ENCODE measurements around the gene TXLNG.

The TXLNG gene

DNA sequence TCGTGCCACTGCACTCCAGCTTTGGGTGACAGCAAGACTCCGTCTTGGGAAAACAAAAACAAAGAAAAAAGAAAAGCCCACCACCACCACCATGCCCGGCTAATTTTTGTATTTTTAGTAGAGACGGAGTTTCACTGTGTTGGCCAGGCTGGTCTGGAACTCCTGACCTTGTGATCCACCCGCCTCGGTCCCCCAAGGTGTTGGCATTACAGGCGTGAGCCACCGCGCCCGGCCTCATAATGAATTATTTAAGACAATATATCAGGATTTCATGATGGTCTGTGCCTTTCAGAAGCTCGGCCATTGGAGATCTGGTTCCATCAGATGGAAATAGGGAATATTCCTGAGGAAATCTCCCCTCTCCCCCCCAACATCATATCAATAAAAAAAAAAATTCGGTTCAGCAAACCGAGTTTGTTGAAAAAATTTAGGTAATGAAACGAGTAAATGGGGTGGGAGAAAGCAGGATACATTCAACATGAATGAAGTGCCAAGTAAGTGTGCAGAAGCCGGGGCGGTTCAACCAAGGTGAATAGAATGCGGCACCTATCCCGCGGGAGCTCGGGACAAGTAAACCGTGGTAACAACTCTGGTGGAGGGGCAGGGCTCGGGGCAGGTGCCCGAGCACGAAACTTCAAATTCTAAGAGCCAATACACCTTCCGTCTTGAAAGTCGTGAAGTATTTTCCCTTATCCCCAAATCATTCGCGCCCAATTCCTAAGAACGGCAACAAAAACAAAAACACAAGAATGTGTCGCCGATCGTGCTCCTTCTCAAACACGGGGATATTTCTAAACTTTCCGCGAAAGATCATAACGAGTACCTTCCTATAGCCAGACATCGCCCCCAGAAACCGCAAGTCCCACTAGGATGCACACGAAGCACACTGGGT, 773 bp upstream of the TXLNG start:
- no peak for DNase-seq

DNA sequence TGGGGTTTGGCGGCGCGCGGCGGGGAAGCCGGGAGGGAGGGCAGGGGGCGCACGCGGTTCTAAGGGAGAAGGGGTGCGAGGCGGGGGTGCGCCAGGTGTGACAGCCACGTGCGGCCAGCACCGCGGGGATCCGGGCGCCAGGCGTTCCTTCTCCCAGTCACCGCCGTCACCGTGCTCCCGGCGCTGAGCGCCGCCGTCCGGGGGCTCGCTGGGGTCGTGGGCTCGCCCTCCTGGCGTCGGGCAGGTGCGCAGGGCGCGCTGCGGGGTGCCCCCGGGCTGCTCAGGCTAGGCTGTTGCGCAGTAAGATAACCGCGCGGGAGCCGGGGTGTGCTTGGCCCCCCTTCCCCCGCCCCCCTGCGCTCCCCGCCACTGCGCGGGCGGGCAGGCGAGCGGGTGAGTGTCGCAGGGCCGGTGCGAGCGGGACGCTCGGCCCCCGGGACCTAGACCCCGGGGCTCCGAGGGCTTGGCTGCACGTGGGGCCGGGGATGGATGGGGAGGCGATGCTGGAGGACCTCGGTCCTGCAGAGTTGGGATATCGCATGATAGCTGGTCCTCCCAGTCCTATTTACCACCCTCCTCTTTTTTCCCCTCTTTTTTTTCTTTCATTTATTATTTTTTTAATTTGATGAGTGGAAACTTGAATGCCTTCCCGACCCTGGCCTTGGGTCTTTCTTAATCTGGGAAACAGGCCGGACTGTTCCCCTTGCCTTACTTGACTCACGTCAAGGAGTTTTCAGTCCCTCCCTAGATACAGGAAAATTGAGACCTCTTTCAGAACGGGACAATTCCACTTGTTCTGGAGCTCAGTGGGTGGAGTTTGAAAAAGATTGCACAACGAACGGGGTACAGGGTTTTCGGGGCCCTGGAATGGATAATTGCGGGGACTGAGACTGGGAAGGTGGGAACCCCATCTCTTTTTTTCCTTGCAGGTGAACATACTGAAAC, 797 bp downstream of the TXLNG start:
- DNase-seq = no peak

DNA sequence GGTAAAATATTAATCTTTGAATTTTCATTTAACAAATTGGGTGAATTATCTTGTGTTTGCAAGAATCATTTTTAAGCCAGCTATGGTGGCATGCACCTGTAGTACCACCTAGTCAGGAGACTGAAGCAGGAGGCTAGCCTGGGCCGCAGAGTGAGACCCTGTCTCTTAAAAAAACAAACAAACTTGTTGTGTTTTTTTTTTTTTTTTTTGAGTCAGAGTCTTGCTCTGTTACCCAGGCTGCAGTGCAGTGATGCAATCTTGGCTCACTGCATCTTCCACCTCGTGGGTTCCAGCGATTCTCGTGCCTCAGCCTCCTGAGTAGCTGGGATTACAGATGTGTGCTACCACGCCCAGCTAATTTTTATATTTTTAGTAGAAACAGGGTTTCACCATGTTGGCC, 2.2 kb downstream of the TXLNG start:
- no peak for DNase-seq

DNA sequence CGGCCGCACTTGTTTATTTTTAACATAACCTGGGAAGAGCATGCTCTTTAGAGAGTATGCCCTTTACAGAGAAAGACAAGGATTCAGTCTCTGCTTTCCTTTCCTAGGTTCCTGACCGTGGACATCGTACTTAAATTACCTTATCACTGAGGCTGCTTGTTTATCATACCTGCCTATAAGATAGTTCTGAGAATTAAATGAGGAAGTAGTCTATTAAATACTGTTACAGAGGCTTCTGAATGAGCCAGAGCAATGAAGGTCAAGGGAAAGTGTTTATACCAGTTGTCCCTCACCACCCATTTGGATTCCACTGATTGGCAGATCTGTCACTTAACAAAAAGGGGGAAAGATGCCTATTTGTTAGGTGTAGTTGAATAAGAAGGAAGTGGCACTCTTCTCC, 10.0 kb downstream of the TXLNG start:
- DNase-seq = no peak

DNA sequence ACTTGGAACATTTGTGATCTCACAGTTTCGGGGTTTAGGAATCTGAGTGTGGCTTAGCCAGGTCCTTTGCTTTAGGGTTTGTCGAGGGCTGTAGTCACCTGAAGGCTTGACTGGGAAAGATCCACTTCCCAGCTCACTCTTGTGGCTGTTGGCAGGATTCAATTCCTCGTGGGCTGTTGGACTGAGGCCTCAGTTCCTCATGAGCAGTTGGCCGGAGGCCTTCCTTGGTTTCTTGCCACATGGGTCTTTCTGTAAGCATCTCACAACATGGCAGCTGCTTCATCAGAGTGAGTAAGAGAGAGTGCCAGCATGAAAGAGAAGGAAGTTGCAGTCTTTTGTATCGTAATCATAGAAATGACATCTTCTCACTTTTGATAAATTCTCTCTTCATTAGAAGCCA, 11.1 kb downstream of the TXLNG start:
- no peak for DNase-seq

DNA sequence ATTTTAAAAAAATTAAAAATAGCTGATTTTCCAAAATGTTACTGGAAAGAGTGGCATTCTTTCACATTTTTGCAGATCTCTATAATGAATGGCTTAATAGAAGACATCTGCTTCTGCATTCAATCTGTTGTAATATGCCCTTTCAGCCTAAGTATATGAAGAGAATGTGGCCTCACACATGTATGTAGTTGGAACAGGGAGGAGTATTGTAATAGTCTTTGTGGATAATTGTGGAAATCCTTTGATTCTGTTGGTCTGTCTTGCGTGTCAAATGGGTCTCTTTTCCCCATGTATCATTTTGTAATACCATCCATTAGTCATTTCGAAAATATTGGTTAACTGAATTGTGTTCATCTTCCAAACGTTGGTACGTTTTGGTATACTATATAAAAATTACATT, 11.6 kb downstream of the TXLNG start:
- no peak for DNase-seq

DNA sequence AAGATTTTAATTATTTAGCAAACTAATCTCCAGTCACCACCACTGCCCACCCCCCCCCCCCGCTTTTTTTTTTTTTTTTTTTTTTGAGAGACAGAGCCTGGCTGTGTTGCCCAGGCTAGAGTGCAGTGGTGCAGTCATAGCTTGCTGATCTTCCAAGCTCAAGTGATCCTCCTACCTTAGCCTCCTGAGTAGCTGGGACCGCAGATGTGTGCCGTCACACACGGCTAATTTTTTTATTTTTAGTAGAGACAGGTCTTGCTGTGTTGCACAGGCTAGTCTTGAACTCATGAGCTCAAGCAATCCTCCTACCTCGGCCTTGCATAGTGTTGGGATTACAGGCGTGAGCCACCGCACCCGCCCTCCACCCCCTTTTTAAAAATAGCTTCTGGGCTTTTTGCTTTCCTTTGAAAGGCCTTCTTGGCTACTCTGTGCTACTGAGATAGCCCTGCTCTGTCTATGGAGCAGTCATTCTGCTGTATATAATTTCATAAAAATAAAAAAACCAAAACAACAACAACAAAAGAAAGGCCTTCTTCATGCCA, 18.7 kb downstream of the TXLNG start:
- DNase-seq = no peak

DNA sequence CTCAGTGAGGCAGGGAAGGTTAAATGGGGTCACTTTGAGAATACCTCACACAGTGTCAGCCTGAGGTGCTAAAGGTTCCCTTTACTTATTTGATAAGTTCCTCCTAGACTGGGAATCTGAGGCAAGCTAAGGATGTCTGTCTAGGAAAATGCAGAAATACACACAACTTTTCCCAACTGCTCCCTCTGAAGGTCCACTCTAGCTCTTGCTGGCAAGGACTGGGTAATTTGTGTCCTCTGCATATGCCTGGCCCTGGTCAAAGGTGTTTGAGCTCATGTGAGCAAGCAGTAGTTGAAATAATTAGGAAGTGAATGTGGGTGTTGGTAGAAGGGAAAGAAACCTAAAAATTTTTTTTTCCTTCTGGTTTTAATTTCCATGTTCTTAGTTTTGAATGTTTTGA, 21.3 kb downstream of the TXLNG start:
- no peak for DNase-seq

DNA sequence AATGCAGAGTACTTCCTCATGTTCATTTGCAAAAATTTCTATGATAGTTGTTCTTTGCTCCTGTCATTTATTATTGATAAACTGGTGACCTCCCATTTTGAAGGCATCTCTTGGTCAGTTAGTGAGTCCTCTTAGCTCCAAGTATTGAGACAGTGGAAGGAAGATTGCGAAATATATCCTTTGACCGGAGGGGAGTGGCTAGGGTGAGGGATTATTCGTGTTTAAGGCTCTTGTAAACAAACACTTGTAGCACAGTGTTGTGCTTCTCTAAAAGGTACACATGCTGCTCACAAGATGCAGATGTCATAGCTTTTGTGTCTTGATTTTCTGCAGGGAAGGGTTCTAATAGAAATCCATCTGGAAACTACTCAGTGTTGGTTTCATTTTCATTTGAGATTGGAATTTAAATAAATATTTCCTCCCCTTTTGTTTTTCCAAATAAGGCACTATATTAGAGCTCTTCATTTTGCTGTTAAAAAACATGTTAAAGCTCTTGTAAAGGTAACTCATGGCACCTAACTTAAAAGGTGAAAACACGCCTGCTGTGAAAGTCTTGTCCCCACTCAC, 21.8 kb downstream of the TXLNG start:
- no peak for DNase-seq

DNA sequence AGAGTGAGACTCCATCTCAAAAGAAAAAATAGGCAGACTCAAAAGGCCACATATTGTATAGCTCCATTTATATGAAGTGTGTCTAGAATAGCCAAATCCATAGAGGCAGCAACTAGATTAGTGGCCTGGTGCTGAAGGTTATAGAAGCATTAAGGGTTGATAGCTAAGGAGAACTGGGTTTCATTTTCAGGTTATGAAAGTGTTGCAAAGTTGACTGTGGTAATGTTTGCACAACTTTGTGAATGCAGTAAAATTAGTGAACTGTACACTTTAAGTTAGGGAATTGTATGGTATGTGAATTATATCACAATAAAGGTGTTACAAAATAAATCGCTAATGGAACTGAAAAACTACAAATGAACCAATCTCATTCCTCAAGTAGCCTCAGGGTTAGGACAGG, 28.3 kb downstream of the TXLNG start:
- no peak for DNase-seq

DNA sequence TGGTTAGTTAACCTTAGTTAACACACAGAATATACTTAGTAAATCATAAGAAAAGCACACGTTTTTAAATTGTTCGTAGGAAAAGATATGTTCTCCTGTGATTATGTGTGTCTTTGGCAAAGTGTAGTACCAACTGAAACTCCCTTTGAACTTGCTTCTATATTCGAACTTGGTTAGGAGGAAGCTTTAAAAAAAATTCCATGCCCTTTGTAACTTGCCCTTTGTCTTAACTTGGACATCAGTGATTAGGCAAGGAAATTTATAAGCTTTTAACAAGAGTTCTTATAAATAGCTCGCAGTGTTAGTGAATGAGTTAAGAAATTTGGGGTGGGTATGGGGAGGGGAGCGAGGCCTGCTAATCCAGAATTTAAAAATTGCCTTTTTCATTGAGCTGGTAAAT, 33.4 kb downstream of the TXLNG start:
- DNase-seq = no peak

DNA sequence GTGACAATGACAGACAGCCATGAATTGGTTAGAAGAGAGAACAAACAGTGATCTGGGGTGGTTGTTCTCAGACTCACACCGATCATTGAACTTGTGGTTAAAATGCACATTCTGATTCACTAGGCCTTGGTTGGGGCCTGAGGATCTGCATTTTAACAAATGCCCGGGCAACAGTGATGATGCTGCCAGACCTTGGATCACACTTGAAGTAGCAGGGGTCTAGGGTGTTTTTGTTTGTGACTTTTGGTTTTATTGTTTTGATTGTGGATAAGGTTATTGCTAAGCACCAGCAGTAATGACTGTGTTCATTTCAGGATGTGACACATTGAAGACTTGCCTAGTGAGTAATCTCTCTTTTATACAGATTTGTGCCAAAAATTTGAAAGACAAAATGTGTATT, 36.5 kb downstream of the TXLNG start:
- DNase-seq = no peak

DNA sequence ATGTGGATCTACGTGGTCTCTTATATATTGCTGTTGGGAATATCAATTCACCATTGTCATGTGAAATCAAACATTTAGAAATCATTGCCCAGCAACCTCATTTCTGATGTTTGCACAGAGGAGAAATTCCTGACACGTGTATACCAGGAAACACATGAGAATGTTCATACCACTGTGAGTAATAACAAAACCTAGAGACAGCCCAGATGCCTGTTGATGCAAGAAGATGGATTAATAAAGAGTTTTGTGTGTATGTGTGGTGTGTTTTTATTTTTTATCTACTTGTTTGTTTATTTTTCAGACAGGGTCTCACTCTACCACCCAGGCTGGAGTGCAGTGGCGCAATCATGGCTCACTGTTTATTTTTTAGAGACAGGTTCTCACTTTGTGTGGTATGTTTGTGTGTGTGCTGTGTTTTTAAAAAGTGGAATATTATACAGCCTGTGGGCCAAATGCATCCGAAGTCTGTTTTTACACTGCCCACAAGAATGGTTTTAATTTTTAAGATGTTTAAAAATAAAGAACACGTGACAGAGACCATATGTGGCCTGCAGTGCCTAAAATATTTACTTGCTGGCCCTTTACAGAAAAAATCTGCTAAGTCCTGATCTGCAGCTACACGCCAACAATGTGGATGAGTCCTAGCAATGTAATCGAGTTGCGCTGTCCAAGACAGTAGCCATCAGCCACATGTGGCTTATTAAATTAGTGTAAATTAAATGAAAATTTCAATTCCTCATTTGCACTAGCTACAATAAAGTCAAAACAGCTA, 39.2 kb downstream of the TXLNG start:
- no peak for DNase-seq

DNA sequence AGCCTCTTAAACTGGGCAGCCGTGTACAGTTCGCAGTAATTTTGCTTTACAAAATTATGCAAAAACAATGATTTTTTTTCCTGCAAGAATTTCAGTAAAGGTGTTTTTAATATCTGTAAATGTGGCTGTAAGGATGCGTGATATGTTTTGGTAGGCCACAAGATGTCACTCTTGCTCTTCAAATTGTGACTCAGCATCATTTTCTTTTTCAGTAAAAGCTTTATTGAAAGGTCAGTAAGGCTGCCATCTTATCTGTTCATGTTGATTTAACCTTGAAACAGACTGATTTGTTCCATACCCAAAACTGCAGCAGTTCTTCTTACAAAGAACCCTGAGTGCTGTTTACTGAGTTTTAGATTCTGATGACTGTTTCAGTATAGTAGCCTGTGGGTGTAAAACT, 39.9 kb downstream of the TXLNG start:
- DNase-seq = no peak

DNA sequence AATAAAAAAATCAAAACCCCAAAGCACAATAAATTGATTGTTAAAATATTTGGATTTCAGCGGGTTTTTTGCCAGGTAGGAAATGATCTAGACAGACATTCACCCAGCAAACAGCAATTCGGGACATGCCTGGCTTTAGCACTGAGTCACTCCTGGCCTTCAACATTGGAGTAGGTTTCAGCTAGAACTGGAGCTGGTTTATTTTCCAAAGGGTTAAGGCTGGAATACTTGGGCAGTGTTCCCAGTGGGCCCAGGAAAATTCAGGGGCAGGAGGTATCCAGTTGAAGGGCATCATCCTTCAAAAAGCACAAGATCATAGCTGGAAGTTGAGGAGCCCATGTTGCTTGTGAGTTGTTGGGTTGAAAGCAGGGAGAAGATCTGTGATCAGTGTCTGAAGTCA, 41.0 kb downstream of the TXLNG start:
- DNase-seq = no peak

DNA sequence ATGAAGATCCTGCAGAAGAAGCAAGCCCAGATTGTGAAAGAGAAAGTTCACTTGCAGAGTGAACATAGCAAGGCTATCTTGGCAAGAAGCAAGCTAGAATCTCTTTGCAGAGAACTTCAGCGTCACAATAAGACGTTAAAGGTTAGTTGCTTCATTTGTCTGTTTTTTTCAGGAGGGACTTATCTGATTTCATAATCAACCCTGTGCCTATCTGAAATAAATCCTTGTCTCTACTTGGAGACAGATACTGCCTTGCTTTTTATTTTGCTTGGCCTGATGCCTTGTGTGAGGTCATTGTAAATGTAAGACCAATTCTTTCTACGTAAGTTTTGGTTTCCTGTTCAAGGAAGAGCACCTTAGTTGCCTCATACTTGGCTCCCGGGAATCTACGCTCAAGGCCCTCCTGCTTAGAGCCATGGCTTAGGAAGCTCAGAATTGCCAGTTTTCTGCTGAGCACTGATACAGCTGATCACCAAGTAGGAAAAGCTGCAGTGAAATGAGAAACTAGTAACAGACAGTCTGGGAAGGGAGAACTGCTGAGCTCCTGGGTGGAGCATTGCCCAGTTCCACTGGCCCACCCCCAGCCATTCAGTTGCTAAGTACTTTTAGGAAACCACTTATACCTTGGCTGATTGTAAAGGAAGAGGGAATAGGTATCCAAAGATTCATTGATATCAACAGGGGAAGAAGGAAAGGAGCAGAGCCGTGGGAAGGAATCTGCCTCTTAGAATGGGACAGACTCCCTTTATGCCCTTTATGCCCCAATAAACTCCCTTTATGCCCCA, 42.0 kb downstream of the TXLNG start:
- DNase-seq = no peak

DNA sequence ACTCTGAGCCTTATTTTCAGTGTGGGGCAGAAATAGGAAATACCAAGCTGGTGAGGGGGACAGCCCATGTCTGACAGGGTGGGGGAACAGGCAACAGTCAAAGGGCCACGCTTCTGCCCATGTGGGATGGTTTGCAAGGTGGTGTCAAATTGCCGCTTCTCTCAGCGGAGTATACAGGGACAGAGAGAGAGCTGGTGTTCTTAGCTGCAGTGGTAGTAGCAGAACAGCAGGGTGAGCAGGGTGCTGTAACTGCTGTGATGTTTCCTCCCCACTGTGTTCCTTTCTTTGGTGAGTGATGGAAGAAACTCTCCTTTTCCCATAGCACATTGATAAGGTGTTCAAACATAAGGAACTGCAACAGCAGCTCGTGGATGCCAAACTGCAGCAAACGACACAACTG, 46.0 kb downstream of the TXLNG start:
- DNase-seq = no peak

DNA sequence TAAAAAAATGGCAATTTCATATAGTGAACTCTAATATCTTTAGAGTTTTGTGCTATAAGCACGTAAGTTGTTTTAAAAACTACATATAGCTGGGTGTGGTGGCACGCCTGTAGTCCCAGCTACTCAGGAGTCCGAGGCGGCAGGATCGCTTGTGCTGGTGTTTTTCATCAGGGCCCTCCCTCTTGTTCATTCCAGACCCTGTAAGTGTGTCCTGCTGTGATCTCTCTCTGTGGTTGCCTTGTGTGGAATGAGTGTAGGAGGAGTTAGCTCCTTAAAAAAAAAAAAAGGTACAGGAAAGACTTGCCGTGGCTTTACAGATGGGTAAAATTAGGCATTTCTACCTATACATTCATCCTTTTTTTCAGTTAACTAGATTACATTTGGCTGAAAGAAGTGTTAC, 48.5 kb downstream of the TXLNG start:
- DNase-seq = no peak

DNA sequence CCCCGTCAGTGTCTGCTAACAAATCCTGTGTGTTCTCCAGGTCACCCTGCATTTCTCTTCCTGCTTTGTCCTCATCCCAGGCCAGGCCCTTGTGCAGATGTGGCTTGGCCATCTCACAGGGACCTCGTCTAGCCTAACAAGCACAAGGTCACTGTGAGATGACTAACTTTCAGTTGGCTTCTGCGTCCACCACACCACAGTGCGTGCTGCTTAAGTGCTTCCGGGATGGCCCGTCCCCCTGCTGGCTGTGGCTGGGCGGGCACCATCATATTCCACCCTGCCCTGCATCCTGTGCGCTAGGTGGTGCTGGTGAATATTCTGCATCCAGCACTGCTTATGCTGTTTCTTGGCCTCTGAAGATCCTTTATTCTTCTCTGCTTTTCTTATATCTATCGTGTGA, 50.1 kb downstream of the TXLNG start:
- DNase-seq = no peak

DNA sequence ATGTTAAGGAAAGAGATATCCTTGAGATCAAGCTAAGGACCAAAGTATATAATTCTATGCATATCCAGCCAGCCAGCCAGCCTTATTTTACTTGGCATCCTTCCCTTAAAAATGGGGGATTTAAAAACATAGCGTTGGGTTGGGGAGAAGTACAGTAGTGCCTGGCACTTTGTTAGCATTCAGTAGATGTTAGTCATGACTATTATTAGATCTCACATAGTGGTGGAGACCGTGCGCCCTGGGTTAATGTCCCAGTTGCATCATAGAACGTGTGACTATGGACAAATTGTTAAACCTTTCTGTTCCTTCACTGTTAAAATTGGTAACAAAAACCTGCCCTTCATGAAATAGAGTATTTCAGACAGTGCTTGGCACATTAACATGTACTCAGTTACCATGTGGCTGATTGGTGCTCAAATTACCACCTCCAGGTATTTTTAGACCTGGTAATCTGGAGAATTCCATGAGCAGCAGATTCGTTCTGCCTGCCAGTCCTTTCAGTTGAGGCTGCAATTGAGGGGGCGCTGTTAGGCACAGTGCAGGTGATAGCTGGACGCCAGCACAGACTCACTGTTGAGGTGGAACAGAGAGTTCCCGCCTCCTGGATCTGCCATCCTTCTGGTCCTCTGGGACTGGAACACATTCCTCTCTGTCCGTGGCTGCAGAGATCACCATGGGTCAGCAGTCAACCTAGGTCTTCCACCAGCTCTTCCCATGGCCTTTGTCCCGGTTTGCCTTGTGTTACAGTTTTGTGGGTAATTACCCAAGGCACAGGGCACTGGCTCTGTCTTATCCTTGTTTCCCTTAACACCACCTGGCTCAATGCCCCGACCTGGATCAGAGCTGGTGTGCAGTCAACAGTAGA, 52.2 kb downstream of the TXLNG start:
- no peak for DNase-seq
